HG02884 (cell line): ENCODE measurements around the gene COL20A1.
"Not testable (repeated sequence)": the region's sequence is repeated elsewhere in the genome, so short reads cannot be mapped to it uniquely, and the experiment has no call there.

ENCODE experiments used
- ATAC-seq: cut with Tn5 transposase; IDR thresholded peaks from one replicate; pipeline ENCODE4 v1.9.1; 2021; ENCODE audit warnings: mild to moderate bottlenecking, moderate library complexity; ENCODE audit not compliant: unreplicated experiment

Gene COL20A1

DNA sequence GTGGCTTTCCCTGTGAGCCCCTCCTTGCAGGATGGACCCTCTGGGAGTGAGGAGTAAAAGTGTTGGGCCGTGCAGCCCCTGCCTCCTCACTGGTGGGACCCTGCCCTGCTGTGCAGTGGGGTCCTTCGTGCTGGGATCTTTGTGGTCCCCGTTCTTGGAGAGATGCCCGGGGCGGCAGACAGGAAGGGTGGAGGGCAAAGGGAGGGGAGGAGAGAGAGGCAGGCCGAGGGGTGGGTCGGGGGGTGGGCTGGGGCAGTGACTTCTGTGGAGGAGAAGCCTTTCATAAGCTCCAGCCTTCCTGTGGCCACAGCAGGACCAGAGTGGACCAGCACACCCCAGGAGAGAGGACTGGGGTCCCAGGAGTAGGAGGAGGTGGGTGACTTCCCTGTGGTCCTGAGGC lies at the start of gene COL20A1:
COL20A1 (plus strand) TSS at position 283 of the 400 bp plus-strand sequence. CDS start 1,922 bp downstream, outside the sequence.
- ATAC-seq: no peak

GRCh38 chr20:63243604-63244247 lies 49.3 kb upstream of the COL20A1 start:
- ATAC-seq: no peak

GRCh38 chr20:63244468-63244867 lies 48.5 kb upstream of the COL20A1 start:
- no peak for ATAC-seq

GRCh38 chr20:63246490-63247288 lies 46.3 kb upstream of the COL20A1 start:
- ATAC-seq: no peak

DNA sequence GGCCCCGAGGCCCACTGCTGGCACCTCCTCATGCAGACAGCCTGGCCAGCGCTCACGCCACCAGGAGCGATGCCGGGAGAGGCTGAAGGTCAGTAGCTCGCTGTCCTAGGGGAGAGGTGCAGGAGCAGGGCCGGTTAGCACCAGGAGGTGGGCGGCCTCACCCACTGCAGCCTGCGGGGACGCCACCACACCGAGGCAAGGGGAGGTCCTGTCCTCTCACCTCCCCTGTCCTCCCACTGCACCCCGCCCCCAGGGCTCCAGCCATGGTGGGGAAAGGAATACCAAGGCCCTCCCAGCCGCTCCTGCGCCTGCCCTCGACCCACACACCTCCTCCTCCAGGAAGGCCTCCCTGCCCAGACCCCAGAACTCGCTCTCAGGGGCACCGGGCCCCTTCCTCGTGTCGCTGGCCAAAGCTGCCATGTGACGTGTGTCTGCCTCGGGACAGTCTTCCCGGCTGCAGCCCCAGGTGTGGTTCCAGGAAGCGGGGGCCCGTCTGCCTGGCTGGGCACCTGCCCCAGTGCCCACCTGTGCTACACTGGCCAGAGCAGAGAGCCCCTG lies 45.2 kb upstream of the COL20A1 start:
- no peak for ATAC-seq

- ATAC-seq: no peak
These were observed 44.0 kb upstream of the COL20A1 start for GRCh38 chr20:63248835-63249591.

GRCh38 chr20:63249891-63250290 lies 43.1 kb upstream of the COL20A1 start:
- ATAC-seq: no peak

- not testable (repeated sequence) for ATAC-seq
These were observed 41.6 kb upstream of the COL20A1 start for GRCh38 chr20:63251350-63251749.

- ATAC-seq: no peak
These were observed 40.7 kb upstream of the COL20A1 start for GRCh38 chr20:63252284-63252711.

DNA sequence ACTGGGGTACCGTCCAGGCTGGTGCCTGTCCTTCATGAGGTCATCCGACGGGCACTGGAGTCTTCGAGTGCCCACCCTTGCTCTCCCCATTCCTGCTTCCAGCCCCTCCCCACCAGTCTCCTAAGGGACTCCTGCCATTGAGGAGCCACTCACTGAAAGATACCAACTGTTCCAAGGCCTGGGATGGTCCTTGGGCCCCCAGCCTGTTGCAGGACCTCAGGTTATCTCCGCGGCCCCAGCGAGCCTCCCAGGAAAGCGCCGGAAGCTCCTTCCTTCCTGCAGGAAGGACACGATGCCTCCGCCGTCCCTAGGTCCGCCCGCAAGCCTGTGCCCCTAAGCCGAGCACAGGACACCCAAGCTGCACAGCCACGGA lies 39.9 kb upstream of the COL20A1 start:
- ATAC-seq: no peak

DNA sequence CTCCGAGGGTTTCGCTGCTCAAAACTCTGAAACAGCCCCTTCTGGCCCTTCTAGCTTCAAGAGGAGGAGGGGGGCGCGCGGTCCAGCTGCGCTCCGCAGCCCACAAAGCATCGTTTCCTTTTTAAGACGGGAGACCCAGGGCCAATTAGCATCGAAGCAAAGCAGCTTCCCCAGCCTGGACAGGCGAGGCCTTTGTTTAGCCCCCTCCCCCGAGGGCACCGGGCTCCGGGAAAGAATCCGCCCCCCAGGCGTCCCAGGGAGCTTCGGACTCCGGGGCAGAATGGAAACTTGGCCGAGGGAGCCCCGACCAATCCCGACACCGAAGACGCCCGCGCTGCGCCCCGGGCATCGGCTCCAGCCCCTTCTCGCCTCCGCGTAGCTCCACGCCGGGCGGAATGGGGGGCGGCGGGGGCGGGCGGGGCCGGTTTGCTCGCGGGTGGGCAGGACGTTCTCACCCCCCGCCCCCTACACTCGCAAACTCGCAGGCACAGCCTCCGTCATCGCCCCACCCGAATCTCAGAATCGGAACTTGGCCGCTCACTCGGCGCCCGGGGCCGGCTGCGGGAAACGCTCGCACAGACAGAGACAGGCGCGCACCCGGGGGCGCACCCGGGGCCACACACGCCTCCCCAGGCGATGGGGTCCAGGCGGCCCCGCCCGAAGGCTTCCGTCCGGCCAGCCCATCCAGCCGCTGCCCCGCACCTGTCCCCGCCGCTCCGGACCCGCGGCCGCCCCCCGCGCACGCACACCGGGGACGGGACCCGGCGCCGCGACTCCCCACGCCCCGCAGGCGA lies 39.4 kb upstream of the COL20A1 start:
- ATAC-seq: no peak

- no peak for ATAC-seq
These were observed 38.8 kb upstream of the COL20A1 start, which contains the start of gene NKAIN4 for GRCh38 chr20:63254232-63254605. NKAIN4 (minus strand) TSS chr20:63254463; CDS start chr20:63254450, 13 bp downstream.

GRCh38 chr20:63254606-63255384 lies 38.2 kb upstream of the COL20A1 start:
- ATAC-seq: no peak

DNA sequence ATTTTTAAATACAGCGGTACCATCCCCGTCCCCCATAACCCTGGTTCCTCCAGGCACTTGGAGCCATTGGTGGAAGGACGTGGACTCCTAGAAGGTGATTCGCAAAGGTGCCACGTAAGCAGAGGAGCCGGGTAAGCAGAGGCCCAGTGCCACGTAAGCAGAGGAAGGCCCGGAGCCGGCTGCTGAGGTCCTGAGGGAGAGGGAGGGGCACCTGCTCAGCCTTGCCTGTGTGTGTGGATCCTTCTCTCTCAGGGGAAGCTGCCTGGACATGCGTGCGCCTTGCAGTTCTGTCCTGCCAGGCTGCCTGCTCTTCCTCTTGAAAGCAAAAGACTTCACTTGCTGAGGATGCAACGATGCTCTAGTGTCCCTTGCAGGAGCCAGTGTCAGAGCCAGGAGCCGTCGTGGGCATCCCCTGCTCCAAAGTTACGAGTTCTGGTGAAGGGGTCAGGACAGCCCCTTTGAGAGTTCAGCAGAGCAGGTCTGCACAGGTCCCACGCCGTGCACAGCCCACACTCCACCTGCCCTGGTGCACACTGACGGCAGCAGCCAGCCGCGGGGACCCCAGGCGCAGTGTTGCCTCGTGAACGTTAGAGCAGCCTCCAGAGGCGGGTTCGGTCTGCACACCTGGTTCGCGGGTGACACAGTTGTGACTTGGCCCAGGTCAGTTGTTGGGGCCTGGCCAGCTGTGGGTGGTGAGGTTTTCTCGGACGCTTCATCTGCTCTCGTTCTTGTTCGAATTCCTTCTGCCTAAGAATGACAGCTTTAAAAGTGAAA lies 36.9 kb upstream of the COL20A1 start:
- no peak for ATAC-seq

- no peak for ATAC-seq
These were observed 36.0 kb upstream of the COL20A1 start for GRCh38 chr20:63256954-63257353.

GRCh38 chr20:63257629-63258028 lies 35.4 kb upstream of the COL20A1 start:
- no peak for ATAC-seq

DNA sequence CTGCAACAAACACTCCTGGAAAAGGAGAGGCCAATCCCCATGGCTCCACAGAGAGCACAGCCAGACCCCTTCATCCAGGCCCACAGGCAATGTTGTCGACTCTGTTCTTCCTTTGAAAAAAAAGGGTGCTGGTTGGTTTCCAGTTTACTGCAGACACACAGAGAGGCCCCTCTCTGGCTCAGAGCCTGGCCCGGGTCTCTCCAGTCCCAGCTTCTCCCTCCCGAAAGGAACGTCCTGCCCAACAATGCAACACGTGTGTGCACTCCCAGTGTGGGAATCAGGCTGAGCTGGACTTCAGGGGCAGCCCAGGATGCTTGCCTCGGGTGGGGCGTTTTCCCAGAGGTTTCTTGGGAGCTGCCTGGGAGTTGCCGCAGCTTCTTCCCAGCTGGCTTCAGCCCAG lies 34.2 kb upstream of the COL20A1 start:
- ATAC-seq: no peak

DNA sequence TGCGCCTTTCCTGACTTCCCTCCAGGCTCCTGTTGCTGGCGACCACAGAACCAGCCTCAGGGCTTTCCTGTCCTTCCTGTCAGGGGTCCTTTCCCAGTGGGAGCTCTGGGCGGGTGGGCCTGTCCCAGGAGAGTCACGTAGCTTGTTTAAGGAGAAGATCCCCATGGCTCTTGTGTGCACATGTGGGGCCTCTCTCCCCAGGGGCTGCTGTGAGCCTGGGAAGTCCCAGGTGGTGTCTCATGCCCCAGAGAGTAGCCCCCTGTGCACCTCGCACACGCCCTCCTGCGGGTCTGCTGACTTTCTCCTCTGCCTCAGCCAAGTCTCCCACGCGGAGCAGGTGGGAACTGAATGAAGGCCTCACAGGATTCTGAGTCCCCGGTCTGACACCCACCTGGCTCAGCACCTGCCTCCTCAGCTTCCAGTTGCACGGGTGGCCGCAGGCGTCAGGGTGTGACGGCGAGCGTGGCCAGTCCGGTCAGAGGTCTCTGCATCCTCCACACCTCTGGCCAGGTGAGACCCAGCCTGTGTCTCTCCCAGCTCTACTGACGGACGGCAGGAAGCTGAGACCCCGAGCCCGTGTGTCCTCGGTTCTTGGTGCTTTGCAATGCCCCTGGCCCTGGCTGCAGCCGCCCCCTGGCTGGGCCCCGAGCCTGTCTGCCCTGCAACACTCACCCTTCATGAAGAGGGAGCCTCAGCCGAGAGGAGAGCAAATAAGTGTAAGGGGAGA lies 33.1 kb upstream of the COL20A1 start:
- ATAC-seq: no peak
